ENCODE results near the gene CYP46A1. TPM values are rescaled to one million over a fixed set of nuclear protein-coding genes. Genes with fewer than 3 reads are reported as not detected.

Gene CYP46A1
- polyA plus RNA-seq, 2 donors, result 0.16 to 0.20 TPM

- Histone ChIP-seq H3K4me3 (ENCODE audit: low read depth in 1 of 2, low read length in 2 of 2) (no peak overlapping the region), H3K27ac (ENCODE audit: low read depth in 2 of 2, low read length in 1 of 2) (no peak overlapping the region), H3K9me3 (ENCODE audit: control insufficient read depth in 2 of 2, insufficient read depth in 1 of 2, low read depth in 1 of 2, low read length in 1 of 2) (no peaks in the 10 kb centered on the region), H3K36me3 (ENCODE audit: control insufficient read depth in 2 of 2, insufficient read depth in 2 of 2, low read length in 1 of 2) (no peaks in the 10 kb centered on the region), H3K27me3 (ENCODE audit: control insufficient read depth in 1 of 2, insufficient read depth in 2 of 2, low read length in 2 of 2) (no peaks in the 10 kb centered on the region), H3K4me1 (ENCODE audit: control insufficient read depth in 2 of 2, insufficient read depth in 2 of 2, low read length in 1 of 2) (peaks cover 0 to 5% of the 10 kb centered on the region in 2 donors)
- 62 to 69% methylated on average over 10 to 13 of the region's 13 CpGs for WGBS, 2 donors
These were observed 46.9 kb downstream of the CYP46A1 start for GRCh38 chr14:99730876-99731546.

- 74 to 75% methylated on average over 32 of the region's 32 CpGs for WGBS, 2 donors
- Histone ChIP-seq H3K27me3 (ENCODE audit: control insufficient read depth in 1 of 2, insufficient read depth in 2 of 2, low read length in 2 of 2) (no peaks in the 10 kb centered on the region), H3K4me1 (ENCODE audit: control insufficient read depth in 2 of 2, insufficient read depth in 2 of 2, low read length in 1 of 2) (peaks cover 0 to 5% of the 10 kb centered on the region in 2 donors), H3K27ac (ENCODE audit: low read depth in 2 of 2, low read length in 1 of 2) (no peak overlapping the region), H3K9me3 (ENCODE audit: control insufficient read depth in 2 of 2, insufficient read depth in 1 of 2, low read depth in 1 of 2, low read length in 1 of 2) (no peaks in the 10 kb centered on the region), H3K4me3 (ENCODE audit: low read depth in 1 of 2, low read length in 2 of 2) (no peak overlapping the region), H3K36me3 (ENCODE audit: control insufficient read depth in 2 of 2, insufficient read depth in 2 of 2, low read length in 1 of 2) (no peaks in the 10 kb centered on the region)
These were observed 47.7 kb downstream of the CYP46A1 start for GRCh38 chr14:99731547-99732435.

GRCh38 chr14:99732436-99733210 lies 48.5 kb downstream of the CYP46A1 start:
- WGBS, 2 donors, result 80 to 82% methylated on average over 23 of the region's 23 CpGs
- Histone ChIP-seq H3K27me3 (ENCODE audit: control insufficient read depth in 1 of 2, insufficient read depth in 2 of 2, low read length in 2 of 2) (no peaks in the 10 kb centered on the region), H3K4me1 (ENCODE audit: control insufficient read depth in 2 of 2, insufficient read depth in 2 of 2, low read length in 1 of 2) (peaks cover 0 to 6% of the 10 kb centered on the region in 2 donors), H3K36me3 (ENCODE audit: control insufficient read depth in 2 of 2, insufficient read depth in 2 of 2, low read length in 1 of 2) (no peaks in the 10 kb centered on the region), H3K9me3 (ENCODE audit: control insufficient read depth in 2 of 2, insufficient read depth in 1 of 2, low read depth in 1 of 2, low read length in 1 of 2) (no peaks in the 10 kb centered on the region), H3K27ac (ENCODE audit: low read depth in 2 of 2, low read length in 1 of 2) (no peak overlapping the region), H3K4me3 (ENCODE audit: low read depth in 1 of 2, low read length in 2 of 2) (no peak overlapping the region)

GRCh38 chr14:99733211-99733539 lies 49.1 kb downstream of the CYP46A1 start:
- 78 to 79% methylated on average over 6 of the region's 6 CpGs for WGBS, 2 donors
- Histone ChIP-seq H3K36me3 (ENCODE audit: control insufficient read depth in 2 of 2, insufficient read depth in 2 of 2, low read length in 1 of 2) (no peaks in the 10 kb centered on the region), H3K9me3 (ENCODE audit: control insufficient read depth in 2 of 2, insufficient read depth in 1 of 2, low read depth in 1 of 2, low read length in 1 of 2) (no peaks in the 10 kb centered on the region), H3K27me3 (ENCODE audit: control insufficient read depth in 1 of 2, insufficient read depth in 2 of 2, low read length in 2 of 2) (no peaks in the 10 kb centered on the region), H3K4me1 (ENCODE audit: control insufficient read depth in 2 of 2, insufficient read depth in 2 of 2, low read length in 1 of 2) (peaks cover 0 to 8% of the 10 kb centered on the region in 2 donors), H3K27ac (ENCODE audit: low read depth in 2 of 2, low read length in 1 of 2) (no peak overlapping the region), H3K4me3 (ENCODE audit: low read depth in 1 of 2, low read length in 2 of 2) (no peak overlapping the region)

- peaks cover 0 to 8% of the 10 kb centered on the region in 2 donors for H3K4me1 ChIP-seq (ENCODE audit: control insufficient read depth in 2 of 2, insufficient read depth in 2 of 2, low read length in 1 of 2)
These were observed 49.7 kb downstream of the CYP46A1 start for GRCh38 chr14:99733540-99734405.

GRCh38 chr14:99734406-99735051 lies 50.4 kb downstream of the CYP46A1 start:
- no peaks in the 10 kb centered on the region for H3K27me3 ChIP-seq (ENCODE audit: control insufficient read depth in 1 of 2, insufficient read depth in 2 of 2, low read length in 2 of 2)
- no peak overlapping the region for H3K27ac ChIP-seq (ENCODE audit: low read depth in 2 of 2, low read length in 1 of 2)
- no peak overlapping the region for H3K4me3 ChIP-seq (ENCODE audit: low read depth in 1 of 2, low read length in 2 of 2)
- 53 to 56% methylated on average over 18 of the region's 18 CpGs for WGBS, 2 donors
- H3K9me3 ChIP-seq (ENCODE audit: control insufficient read depth in 2 of 2, insufficient read depth in 1 of 2, low read depth in 1 of 2, low read length in 1 of 2), result no peaks in the 10 kb centered on the region
- H3K36me3 ChIP-seq (ENCODE audit: control insufficient read depth in 2 of 2, insufficient read depth in 2 of 2, low read length in 1 of 2), result no peaks in the 10 kb centered on the region
- H3K4me1 ChIP-seq (ENCODE audit: control insufficient read depth in 2 of 2, insufficient read depth in 2 of 2, low read length in 1 of 2), result peaks cover 0 to 10% of the 10 kb centered on the region in 2 donors

More at GRCh38 chr14:99733540-99734405, 49.7 kb downstream of the CYP46A1 start:
- Histone ChIP-seq H3K9me3 (ENCODE audit: control insufficient read depth in 2 of 2, insufficient read depth in 1 of 2, low read depth in 1 of 2, low read length in 1 of 2) (no peaks in the 10 kb centered on the region), H3K4me3 (ENCODE audit: low read depth in 1 of 2, low read length in 2 of 2) (no peak overlapping the region), H3K27me3 (ENCODE audit: control insufficient read depth in 1 of 2, insufficient read depth in 2 of 2, low read length in 2 of 2) (no peaks in the 10 kb centered on the region), H3K36me3 (ENCODE audit: control insufficient read depth in 2 of 2, insufficient read depth in 2 of 2, low read length in 1 of 2) (no peaks in the 10 kb centered on the region), H3K27ac (ENCODE audit: low read depth in 2 of 2, low read length in 1 of 2) (no peak overlapping the region)
- WGBS, 2 donors, result 71 to 81% methylated on average over 26 of the region's 26 CpGs

GRCh38 chr14:99735189-99736135 lies 51.4 kb downstream of the CYP46A1 start:
- Histone ChIP-seq H3K4me1 (ENCODE audit: control insufficient read depth in 2 of 2, insufficient read depth in 2 of 2, low read length in 1 of 2) (peaks cover 0 to 10% of the 10 kb centered on the region in 2 donors), H3K9me3 (ENCODE audit: control insufficient read depth in 2 of 2, insufficient read depth in 1 of 2, low read depth in 1 of 2, low read length in 1 of 2) (no peaks in the 10 kb centered on the region), H3K27me3 (ENCODE audit: control insufficient read depth in 1 of 2, insufficient read depth in 2 of 2, low read length in 2 of 2) (no peaks in the 10 kb centered on the region), H3K27ac (ENCODE audit: low read depth in 2 of 2, low read length in 1 of 2) (peak overlapping the region in 1 of 2 donors; percentile 23), H3K36me3 (ENCODE audit: control insufficient read depth in 2 of 2, insufficient read depth in 2 of 2, low read length in 1 of 2) (no peaks in the 10 kb centered on the region), H3K4me3 (ENCODE audit: low read depth in 1 of 2, low read length in 2 of 2) (no peak overlapping the region)
- WGBS, 2 donors, result 77 to 83% methylated on average over 13 of the region's 13 CpGs

Data from esophagus (tissue), 2 donors.